SH-SY5Y (cell line): Measurements from ENCODE around the gene GLIPR1L2.

Source experiments
- GATA2 ChIP-seq: IDR thresholded peaks from 2 replicates; pipeline ENCODE4 v1.6.1; 2011; ENCODE audit warnings: mild to moderate bottlenecking, low read depth, low read length
- GATA3 ChIP-seq: IDR thresholded peaks from 2 replicates; pipeline ENCODE4 v1.6.1; 2011; ENCODE audit warnings: low read depth, mild to moderate bottlenecking, low read length, moderate library complexity

GLIPR1L2 gene

DNA sequence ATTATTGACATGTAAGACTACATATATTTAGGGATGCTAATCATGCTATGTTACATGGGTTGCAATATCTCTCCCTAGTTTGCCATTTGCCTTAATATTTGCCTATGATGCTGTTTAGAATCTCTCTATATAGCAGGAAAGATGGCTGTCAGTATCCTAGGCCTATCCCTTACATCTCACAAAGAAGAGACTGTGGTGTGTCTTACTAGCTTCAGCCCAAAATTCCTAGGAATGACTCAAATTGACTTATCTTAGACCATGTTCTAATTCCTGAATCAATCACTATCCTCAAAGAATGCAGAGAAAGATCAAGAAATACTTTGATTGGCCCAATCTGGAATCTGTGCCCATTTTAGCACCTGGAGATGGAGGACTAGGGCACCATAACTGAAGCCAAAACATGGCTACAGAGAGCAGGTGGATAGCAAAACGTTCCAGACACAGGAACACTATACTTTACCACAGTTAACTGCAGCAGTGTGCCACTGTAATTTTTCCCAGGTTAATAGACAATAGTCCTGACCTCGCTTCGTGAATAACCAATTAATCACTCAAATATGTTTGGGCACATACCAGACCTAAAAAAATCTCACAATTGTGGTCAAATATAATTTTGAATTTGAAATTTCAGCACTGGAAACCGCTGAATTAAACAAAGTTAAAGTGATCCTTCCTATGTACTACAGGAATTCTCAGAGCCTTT, 57.0 kb downstream of the GLIPR1L2 start:
- TF ChIP-seq GATA3 (no peak), GATA2 (no peak)

- TF ChIP-seq GATA3 (no peak), GATA2 (no peak)
Observed at GRCh38 chr12:75452675-75453330, 61.9 kb downstream of the GLIPR1L2 start.

- TF ChIP-seq GATA2 (no peak), GATA3 (no peak)
Observed at GRCh38 chr12:75455839-75456238, 65.0 kb downstream of the GLIPR1L2 start.

- TF ChIP-seq GATA3 = no peak
- no peak for TF ChIP-seq GATA2
Observed at GRCh38 chr12:75457191-75457590, 66.3 kb downstream of the GLIPR1L2 start.

GRCh38 chr12:75457866-75458265, 67.0 kb downstream of the GLIPR1L2 start:
- TF ChIP-seq GATA2 = peak; percentile 21; the same call in 1 of the 2 replicates

- TF ChIP-seq GATA2 (no peak), GATA3 (no peak)
Observed at GRCh38 chr12:75459755-75460154, 68.9 kb downstream of the GLIPR1L2 start.

DNA sequence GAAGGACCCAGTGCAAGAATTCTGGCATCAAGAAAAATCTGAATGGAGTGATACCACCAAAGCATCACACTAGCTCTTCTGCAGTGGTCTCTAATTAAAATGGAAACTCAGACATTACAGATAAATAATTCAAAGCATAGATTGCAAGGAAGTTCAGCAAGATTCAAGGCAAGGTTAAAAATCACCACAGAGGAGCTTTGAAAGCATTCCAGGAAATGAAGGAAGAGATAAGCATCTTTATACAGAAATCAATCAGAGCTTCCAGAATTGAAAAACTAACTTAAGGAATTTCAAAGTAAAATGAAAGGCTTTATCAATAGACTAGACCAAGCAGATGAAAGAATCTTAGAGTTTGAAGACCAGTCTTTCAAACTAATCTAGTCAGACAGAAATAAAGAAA, 69.3 kb downstream of the GLIPR1L2 start:
- TF ChIP-seq GATA3 = no peak
- TF ChIP-seq GATA2 = no peak

- no peak for TF ChIP-seq GATA3
- no peak for TF ChIP-seq GATA2
Observed at GRCh38 chr12:75471902-75472890, 81.3 kb downstream of the GLIPR1L2 start.

- TF ChIP-seq GATA2 = no peak
- no peak for TF ChIP-seq GATA3
Observed at GRCh38 chr12:75474116-75474515, 83.2 kb downstream of the GLIPR1L2 start.

DNA sequence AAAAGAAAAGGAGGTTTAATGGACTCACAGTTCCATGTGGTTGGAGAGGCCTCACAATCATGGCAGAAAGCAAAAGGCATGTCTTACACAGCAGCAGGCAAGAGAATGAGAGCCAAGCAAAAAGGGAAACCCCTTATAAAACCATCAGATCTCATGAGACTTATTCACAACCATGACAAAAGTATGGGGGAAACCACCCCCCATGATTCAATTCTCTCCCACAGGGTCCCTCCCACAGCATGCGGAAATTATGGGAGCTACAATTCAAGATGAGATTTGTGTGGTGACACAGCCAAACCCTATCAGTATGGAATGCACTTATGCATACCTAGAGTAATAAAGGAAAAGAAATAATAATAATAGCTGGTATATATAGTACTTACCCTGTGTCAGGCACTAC, 85.2 kb downstream of the GLIPR1L2 start:
- TF ChIP-seq GATA3 (no peak), GATA2 (no peak)

DNA sequence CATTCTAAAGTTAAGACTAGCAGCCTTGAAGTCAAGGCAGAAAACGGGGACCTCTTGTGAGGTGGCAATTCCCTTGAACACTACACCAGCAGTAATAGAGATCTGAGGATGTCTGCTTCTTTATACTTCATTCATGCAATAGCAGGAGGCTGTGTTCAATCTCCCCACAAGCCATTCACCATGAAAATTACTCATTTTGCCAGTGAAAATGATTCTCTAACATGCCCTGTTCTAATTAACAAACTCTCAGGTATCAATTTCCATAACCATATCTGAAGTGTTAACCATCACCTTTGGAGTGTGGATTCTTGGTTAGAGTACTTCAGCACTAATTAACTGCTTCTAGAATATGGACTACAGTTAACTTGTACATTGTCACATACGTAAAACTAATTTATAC, 86.2 kb downstream of the GLIPR1L2 start:
- TF ChIP-seq GATA2 = no peak
- no peak for TF ChIP-seq GATA3

DNA sequence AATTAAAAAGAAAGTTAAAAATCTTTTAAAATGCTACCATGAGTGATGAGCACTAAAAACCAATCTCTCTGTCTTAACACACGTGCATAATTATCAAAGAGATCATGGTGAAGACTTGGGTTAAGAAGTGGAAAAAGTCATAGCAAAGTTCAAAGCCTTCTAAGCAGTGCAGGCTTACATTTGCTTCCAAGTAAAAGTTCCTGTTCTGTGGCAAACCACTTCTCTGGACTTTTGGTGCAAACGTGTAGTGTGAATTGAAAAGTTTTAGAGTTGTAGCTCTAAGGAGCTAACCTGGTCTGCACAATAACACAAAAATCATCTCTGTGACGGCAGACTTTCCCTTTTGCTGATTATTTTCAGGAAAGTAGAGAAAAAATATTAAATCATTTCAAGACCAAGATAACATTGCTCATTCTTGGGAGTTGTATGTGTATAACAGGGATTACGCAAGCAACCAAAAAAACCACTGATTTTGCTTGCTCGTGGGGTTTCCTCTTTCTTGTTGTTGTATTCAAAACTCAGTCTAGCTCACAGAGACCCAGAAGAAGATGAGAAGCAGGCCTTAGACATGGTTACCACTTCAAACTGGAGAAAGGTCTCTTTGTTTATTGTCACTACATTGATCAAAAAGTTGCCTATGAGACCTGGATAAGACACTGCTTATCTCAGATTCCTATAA, 87.4 kb downstream of the GLIPR1L2 start:
- no peak for TF ChIP-seq GATA3
- no peak for TF ChIP-seq GATA2

DNA sequence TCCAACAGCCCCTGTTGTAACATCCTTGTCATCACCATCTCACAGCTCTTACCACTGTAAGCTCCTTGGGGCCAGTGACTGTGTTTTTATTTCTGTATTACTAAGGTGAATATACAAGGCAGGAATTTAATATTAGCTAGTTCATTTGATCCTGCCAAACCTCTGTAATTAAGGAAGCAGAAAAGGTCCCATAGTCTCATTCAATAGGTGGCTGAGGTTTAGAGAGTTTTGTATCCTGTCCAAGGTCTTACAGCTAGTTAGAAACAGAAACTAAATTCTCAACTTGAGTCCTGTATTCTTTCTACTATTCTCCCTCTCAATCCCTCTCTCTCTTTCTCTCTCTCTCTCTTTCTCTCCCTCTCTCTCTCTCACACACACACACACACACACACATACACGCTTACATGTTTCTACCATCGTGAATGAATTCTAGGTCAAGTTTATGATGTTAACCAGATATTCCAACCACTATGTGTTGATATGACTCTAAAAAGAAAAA, 89.1 kb downstream of the GLIPR1L2 start:
- TF ChIP-seq GATA2 (no peak), GATA3 (no peak)
